GM12878 (cell line): ENCODE results near the gene RCBTB2. TPM values are rescaled to one million over a fixed set of nuclear protein-coding genes. Genes with fewer than 3 reads are reported as not detected.

Source experiments
- ATF7 ChIP-seq: fragments of 450-650 bp; IDR thresholded peaks from 2 replicates; pipeline ENCODE4 v1.6.1; 2016; ENCODE audit warnings: low read depth, mild to moderate bottlenecking
- CBX3 ChIP-seq: fragments of 200-600 bp; sonication (generic); IDR thresholded peaks from 2 replicates; pipeline ENCODE4 v1.6.1; 2016; ENCODE audit warnings: low read depth, borderline replicate concordance
- CHD1 ChIP-seq: IDR thresholded peaks from 2 replicates; pipeline ENCODE4 v1.6.1; 2012; ENCODE audit warnings: low read depth, low read length, improper control_type of control experiment
- E2F8 ChIP-seq: fragments of 450-650 bp; IDR thresholded peaks from 2 replicates; pipeline ENCODE4 v1.6.1; 2018; ENCODE audit warnings: mild to moderate bottlenecking, low read depth, moderate library complexity; ENCODE audit not compliant: partially characterized antibody
- GABPA ChIP-seq: IDR thresholded peaks from 2 replicates; pipeline ENCODE4 v1.6.1; 2014; ENCODE audit warnings: antibody characterized with exemption, low read depth, mild to moderate bottlenecking, inconsistent platforms
- NKRF ChIP-seq: fragments of 450-650 bp; conservative IDR thresholded peaks from 2 replicates; pipeline ENCODE4 v1.6.1; 2017; ENCODE audit warnings: mild to moderate bottlenecking, moderate library complexity
- PKNOX1 ChIP-seq: fragments of 450-650 bp; IDR thresholded peaks from 2 replicates; pipeline ENCODE4 v1.6.1; 2016; ENCODE audit warnings: mild to moderate bottlenecking
- POU2F2 ChIP-seq: IDR thresholded peaks from 3 replicates; pipeline ENCODE4 v1.6.1; 2011; ENCODE audit warnings: low read depth, mild to moderate bottlenecking, low read length, borderline replicate concordance
- REST ChIP-seq: IDR thresholded peaks from 2 replicates; pipeline ENCODE4 v1.6.1; 2012; ENCODE audit warnings: mild to moderate bottlenecking, low read depth, low read length
- RUNX3 ChIP-seq: IDR thresholded peaks from 2 replicates; pipeline ENCODE4 v1.6.1; 2012; ENCODE audit warnings: low read length, inconsistent platforms
- SRF ChIP-seq, 2 experiments: IDR thresholded peaks; 2 replicates each; pipeline ENCODE4 v1.6.1; 2011; ENCODE audit warnings: low read depth in 2 of 2, low read length in 2 of 2, mild to moderate bottlenecking in 1 of 2, moderate library complexity in 1 of 2
- SUPT20H ChIP-seq: IDR thresholded peaks from 2 replicates; pipeline ENCODE4 v1.6.1; 2011; ENCODE audit warnings: low read depth, mild to moderate bottlenecking, low read length, moderate library complexity, borderline replicate concordance; ENCODE audit not compliant: control insufficient read depth
- TARDBP ChIP-seq: IDR thresholded peaks from 2 replicates; pipeline ENCODE4 v1.6.1; 2016; ENCODE audit warnings: borderline replicate concordance
- YBX1 ChIP-seq: fragments of 450-650 bp; IDR thresholded peaks from 2 replicates; pipeline ENCODE4 v1.6.1; 2016; ENCODE audit warnings: antibody characterized with exemption
- YY1 ChIP-seq: IDR thresholded peaks from 2 replicates; pipeline ENCODE4 v1.6.1; 2011; ENCODE audit warnings: low read depth, mild to moderate bottlenecking, low read length
- ZBTB4 ChIP-seq: fragments of 450-650 bp; formaldehyde crosslinking; IDR thresholded peaks from 2 replicates; pipeline ENCODE4 v1.4.0; 2022; ENCODE audit warnings: mild to moderate bottlenecking, moderate library complexity
- ZSCAN29 ChIP-seq: fragments of 450-650 bp; IDR thresholded peaks from 2 replicates; pipeline ENCODE4 v1.6.1; 2017; ENCODE audit warnings: mild to moderate bottlenecking, moderate library complexity
- polyA plus RNA-seq, 11 experiments: library from polyadenylated mRNA; depleted of rRNA in 4 of 11; unstranded in 6 of 11; stranded (reverse) in 5 of 11; fragments of >200 nt; fragmentation: Nextera tagmentation in 4 of 11; fragmentation: Illumina TruSeq in 1 of 11; extraction: Ambion mirVana in 4 of 11; extraction: Trizol in 1 of 11; gene quantifications; 1 replicate in 1 of 11; 2 replicates in 10 of 11; pipeline versions ENCODE4 v1.2.1 to v1.2.3, GENCODE V29; 2011 to 2016; ENCODE audit warnings: inconsistent platforms in 2 of 11, missing spikeins in 2 of 11, low read depth in 1 of 11
- total RNA-seq, 4 experiments: library from RNA; depleted of rRNA in 3 of 4; stranded (reverse); fragments of >200 nt in 3 of 4; fragmentation: Illumina TruSeq in 1 of 4; extraction: Trizol in 1 of 4; gene quantifications; 2 replicates each; pipeline versions ENCODE4 v1.2.1 to v1.2.3, GENCODE V29; 2013 to 2021

RCBTB2 gene
- total and polyA plus RNA-seq, 10 of the 15 experiments (the other 5 are each of a cell fraction or from before 2014, with no cell fraction given), result 5.0 to 16.0 (median 8.5) TPM

- no peak for TF ChIP-seq TARDBP
- TF ChIP-seq POU2F2, result peak; percentile 64; the same call in 2 of the 3 replicates
- TF ChIP-seq YY1, result no peak
- no peak for TF ChIP-seq NKRF
- TF ChIP-seq GABPA, result no peak
- peak; percentile 97 for TF ChIP-seq RUNX3
- TF ChIP-seq REST, result no peak
- peak in 1 of 2 experiments; percentile 75; a peak in 2 of 4 replicates for TF ChIP-seq SRF (IDR thresholded peaks at IDR 0.05; ENCODE audit: low read depth in 2 of 2, low read length in 2 of 2)
- TF ChIP-seq CBX3, result no peak
- no peak for TF ChIP-seq E2F8
- no peak for TF ChIP-seq PKNOX1
- TF ChIP-seq ZSCAN29, result no peak
- no peak for TF ChIP-seq SUPT20H
- no peak for TF ChIP-seq YBX1
- TF ChIP-seq ZBTB4, result no peak
- TF ChIP-seq ATF7, result peak; percentile 33; the same call in 1 of the 2 replicates
- no peak for TF ChIP-seq CHD1
These were observed 27.2 kb downstream of the RCBTB2 start (continued) for GRCh38 chr13:48505597-48506091.
